ENCODE measurements around the gene BTBD6. TPM values are rescaled to one million over a fixed set of nuclear protein-coding genes. Genes with fewer than 3 reads are reported as not detected.

The BTBD6 gene
- total RNA-seq, 2 donors from 2014 or later = 13.0 to 22.4 TPM

DNA sequence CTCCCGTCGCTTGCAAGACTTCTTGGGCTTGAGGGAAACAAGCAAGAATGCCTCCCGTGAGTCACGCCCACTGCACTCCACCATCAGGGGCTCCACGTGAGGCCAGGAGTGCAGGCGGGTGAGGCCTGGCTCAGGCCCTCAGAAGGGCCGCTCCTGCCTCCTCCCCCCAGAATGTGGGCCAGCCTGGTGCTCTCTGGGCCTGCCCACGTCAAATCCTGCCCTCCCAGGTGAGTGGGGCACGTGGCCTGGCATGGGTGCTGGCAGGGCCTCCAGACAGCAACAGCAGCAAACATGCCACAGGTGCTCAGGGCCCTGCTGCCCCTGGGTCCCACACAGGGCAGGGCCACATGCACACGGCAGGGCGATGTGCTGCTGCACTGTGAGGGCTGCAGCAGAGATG is 30.6 kb upstream of the BTBD6 start:
- WGBS, 2 donors = 88% methylated on average over 7 of the region's 11 CpGs; no CpG with 5 or more reads in 1 of the 2 donors
- ATAC-seq = no peak
- no peaks in the 10 kb centered on the region for H3K9me3 ChIP-seq

DNA sequence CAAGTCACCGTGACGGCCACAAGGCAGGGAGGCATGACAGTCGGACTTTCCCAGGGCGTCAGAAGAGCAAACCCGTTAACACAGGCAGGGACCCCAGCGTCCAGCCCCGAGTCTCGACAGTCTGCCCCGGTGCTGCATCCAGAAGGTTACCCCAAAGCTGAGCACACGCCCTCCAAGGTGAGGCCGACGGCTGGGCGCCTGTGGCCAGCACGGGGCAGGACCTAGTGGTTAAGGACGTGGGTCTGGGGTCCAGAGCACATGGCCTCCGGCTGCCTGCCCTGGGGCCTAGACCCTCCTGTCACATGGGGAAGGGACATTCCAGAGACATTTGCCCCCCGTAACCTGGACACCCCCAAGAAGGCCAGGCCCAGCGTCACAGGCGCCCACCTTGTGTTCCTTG is 29.7 kb upstream of the BTBD6 start:
- Histone ChIP-seq H3K4me3 (no peak overlapping the region), H3K27me3 (no peaks in the 10 kb centered on the region), H3K36me3 (replicated peaks in 1 of 2; ENCODE audit: insufficient read depth in 1 of 2, low read depth in 2 of 2) (peaks cover 0 to 9% of the 10 kb centered on the region in 2 donors), H3K9me3 (no peaks in the 10 kb centered on the region), H3K27ac (no peak overlapping the region), H3K4me1 (no peaks in the 10 kb centered on the region)
- 93 to 98% methylated on average over 8 to 16 of the region's 19 CpGs for WGBS, 2 donors
- DNase-seq (no peak), ATAC-seq (no peak)
- intact Hi-C loops (cut with DNase I) = no loop called here
- TF ChIP-seq POLR2A (IDR thresholded peaks at IDR 0.05) = no peak
- TF ChIP-seq, protein P1, sequence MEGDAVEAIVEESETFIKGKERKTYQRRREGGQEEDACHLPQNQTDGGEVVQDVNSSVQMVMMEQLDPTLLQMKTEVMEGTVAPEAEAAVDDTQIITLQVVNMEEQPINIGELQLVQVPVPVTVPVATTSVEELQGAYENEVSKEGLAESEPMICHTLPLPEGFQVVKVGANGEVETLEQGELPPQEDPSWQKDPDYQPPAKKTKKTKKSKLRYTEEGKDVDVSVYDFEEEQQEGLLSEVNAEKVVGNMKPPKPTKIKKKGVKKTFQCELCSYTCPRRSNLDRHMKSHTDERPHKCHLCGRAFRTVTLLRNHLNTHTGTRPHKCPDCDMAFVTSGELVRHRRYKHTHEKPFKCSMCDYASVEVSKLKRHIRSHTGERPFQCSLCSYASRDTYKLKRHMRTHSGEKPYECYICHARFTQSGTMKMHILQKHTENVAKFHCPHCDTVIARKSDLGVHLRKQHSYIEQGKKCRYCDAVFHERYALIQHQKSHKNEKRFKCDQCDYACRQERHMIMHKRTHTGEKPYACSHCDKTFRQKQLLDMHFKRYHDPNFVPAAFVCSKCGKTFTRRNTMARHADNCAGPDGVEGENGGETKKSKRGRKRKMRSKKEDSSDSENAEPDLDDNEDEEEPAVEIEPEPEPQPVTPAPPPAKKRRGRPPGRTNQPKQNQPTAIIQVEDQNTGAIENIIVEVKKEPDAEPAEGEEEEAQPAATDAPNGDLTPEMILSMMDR (IDR thresholded peaks at IDR 0.05) = no peak

More for the DNA sequence above, 30.6 kb upstream of the BTBD6 start:
- no peak for TF ChIP-seq POLR2A (IDR thresholded peaks at IDR 0.05)
- TF ChIP-seq, protein P1 (IDR thresholded peaks at IDR 0.05) = no peak
- no peak overlapping the region for H3K4me3 ChIP-seq
- no peaks in the 10 kb centered on the region for H3K27me3 ChIP-seq
- H3K27ac ChIP-seq = no peak overlapping the region
- H3K4me1 ChIP-seq = no peaks in the 10 kb centered on the region
- DNase-seq = no peak
- intact Hi-C loops (cut with DNase I) = no loop called here
- H3K36me3 ChIP-seq (replicated peaks in 1 of 2; ENCODE audit: insufficient read depth in 1 of 2, low read depth in 2 of 2) = peaks cover 0 to 9% of the 10 kb centered on the region in 2 donors

DNA sequence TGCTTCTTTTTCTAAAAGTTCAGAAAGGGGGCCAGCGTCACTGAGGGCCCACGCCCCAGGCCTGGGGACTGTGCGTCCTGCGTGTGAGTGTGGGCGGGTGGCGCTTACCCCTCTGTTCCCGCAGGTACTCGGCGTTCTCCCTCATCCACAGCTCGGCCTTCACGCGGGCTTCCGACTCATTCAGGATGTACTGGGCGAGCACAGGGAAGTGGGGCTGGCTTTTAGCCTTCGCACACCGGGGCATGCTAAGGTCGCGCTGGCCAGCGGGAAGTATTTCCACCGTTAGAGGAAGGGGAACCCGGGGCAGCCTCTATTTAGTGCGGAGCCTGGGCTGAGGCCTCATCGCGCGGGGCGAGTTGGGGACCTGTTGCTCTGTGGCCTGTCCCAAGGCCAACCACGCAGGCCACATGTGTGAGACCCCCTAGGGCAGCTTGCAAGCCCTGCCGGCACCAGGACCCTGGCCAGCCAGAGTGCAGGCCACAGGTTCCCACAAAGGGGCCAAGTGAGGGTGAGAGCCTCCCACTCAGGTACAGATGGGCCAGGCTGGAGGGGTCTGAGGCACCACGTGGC is 29.2 kb upstream of the BTBD6 start:
- peaks cover 0 to 9% of the 10 kb centered on the region in 2 donors for H3K36me3 ChIP-seq (replicated peaks in 1 of 2; ENCODE audit: insufficient read depth in 1 of 2, low read depth in 2 of 2)
- intact Hi-C loops (cut with DNase I) = no loop called here

DNA sequence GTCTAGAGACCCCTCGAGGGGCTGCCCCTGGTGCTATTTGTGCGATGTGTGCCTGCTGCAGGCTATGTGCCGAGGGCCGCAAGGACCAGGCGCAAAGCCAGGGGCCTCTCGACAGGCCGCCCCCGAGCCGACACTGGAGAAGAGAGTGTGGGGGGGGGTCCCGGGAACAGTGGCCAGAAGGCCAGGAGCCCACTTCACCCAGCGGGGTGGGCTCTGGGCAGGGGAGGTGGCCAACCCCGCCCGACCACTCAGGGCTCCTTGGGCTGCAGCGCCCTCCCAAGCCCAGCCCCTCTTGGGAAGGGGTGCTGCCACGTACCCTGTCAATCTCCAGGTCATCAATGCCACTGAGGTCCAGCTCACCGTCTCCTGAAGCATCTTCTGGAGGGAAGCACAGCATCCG is 28.6 kb upstream of the BTBD6 start:
- Histone ChIP-seq H3K4me3 (no peak overlapping the region), H3K4me1 (no peaks in the 10 kb centered on the region), H3K36me3 (replicated peaks in 1 of 2; ENCODE audit: insufficient read depth in 1 of 2, low read depth in 2 of 2) (peaks cover 0 to 9% of the 10 kb centered on the region in 2 donors), H3K27ac (no peak overlapping the region), H3K9me3 (no peaks in the 10 kb centered on the region), H3K27me3 (no peaks in the 10 kb centered on the region)
- ATAC-seq (no peak), DNase-seq (no peak)
- 91 to 98% methylated on average over 13 to 17 of the region's 17 CpGs for WGBS, 2 donors
- intact Hi-C loops (cut with DNase I) = no loop called here
- TF ChIP-seq, protein P1 (IDR thresholded peaks at IDR 0.05) = no peak
- no peak for TF ChIP-seq POLR2A (IDR thresholded peaks at IDR 0.05)

More for the DNA sequence above, 29.2 kb upstream of the BTBD6 start:
- Histone ChIP-seq H3K9me3 (no peaks in the 10 kb centered on the region), H3K4me3 (no peak overlapping the region), H3K27ac (no peak overlapping the region), H3K27me3 (no peaks in the 10 kb centered on the region), H3K4me1 (no peaks in the 10 kb centered on the region)
- 93 to 97% methylated on average over 23 to 26 of the region's 29 CpGs for WGBS, 2 donors
- DNase-seq = no peak
- ATAC-seq = no peak
- TF ChIP-seq POLR2A (IDR thresholded peaks at IDR 0.05) = no peak
- TF ChIP-seq, protein P1 (IDR thresholded peaks at IDR 0.05) = no peak
